Erythroblast (primary cell): ENCODE data around the gene DCDC2B.

Experiments
- GATA1 ChIP-seq: IDR thresholded peaks from 2 replicates; pipeline ENCODE4 v1.6.1; 2011; ENCODE audit warnings: low read depth, mild to moderate bottlenecking, control low read depth, low read length, moderate library complexity
- POLR2A ChIP-seq: IDR thresholded peaks from 2 replicates; pipeline ENCODE4 v1.6.1; 2011; ENCODE audit warnings: mild to moderate bottlenecking, low read length

GRCh38 chr1:32221980-32222755, 13.3 kb downstream of the DCDC2B start, which contains the start of the genes EIF3I and TMEM234:
- peak; percentile 90 for TF ChIP-seq POLR2A
- no peak for TF ChIP-seq GATA1
